OCI-LY7 (cell line): ENCODE measurements around the gene CUBN. TPM values are rescaled to one million over a fixed set of nuclear protein-coding genes. Genes with fewer than 3 reads are reported as not detected.

Experiments used
- BruUV-seq: library from RNA; stranded (reverse); fragments of 400-500 nt; replicated peaks from 2 replicates; lab custom pipeline; 2021; lab: Mats Ljungman, UMichigan
- CTCF ChIA-PET: fragments of 300-600 bp; sonication (Branson Sonifier 250); formaldehyde crosslinking; loops from one replicate; lab custom pipeline; 2022; ENCODE audit warnings: antibody characterized with exemption; ENCODE audit not compliant: unreplicated experiment; lab: Charles Lee
- POLR2A ChIA-PET: fragments of 300-600 bp; sonication (Branson Sonifier 250); formaldehyde crosslinking; loops from one replicate; lab custom pipeline; 2022; ENCODE audit warnings: antibody characterized with exemption; lab: Charles Lee
- DNase-seq: peaks from one replicate; pipeline ENCODE4 v3.0.0-alpha.2; 2015; ENCODE audit warnings: low spot score
- H2AFZ ChIP-seq: fragments of 200-600 bp; sonication (generic), shearing (Covaris generic); 2 replicates; pipeline ENCODE4 v1.6.1; 2014; ENCODE audit warnings: mild to moderate bottlenecking, antibody characterized with exemption, low read length, moderate library complexity
- H3K27ac ChIP-seq: fragments of 200-600 bp; sonication (generic); 2 replicates; pipeline ENCODE4 v1.5.1; 2014; ENCODE audit warnings: mixed run types, low read depth, mild to moderate bottlenecking, moderate library complexity, low read length, inconsistent platforms; ENCODE audit not compliant: poor library complexity, severe bottlenecking
- H3K36me3 ChIP-seq: fragments of 200-600 bp; sonication (generic); 2 replicates; pipeline ENCODE4 v1.6.1; 2014; ENCODE audit warnings: mild to moderate bottlenecking, antibody characterized with exemption, low read length, moderate library complexity, mixed read lengths; ENCODE audit not compliant: insufficient read depth
- H3K4me1 ChIP-seq: fragments of 200-600 bp; sonication (generic); 2 replicates; pipeline ENCODE4 v1.5.1; 2014; ENCODE audit warnings: mild to moderate bottlenecking, low read length; ENCODE audit not compliant: insufficient read depth, poor library complexity, severe bottlenecking
- H3K4me2 ChIP-seq: fragments of 200-600 bp; sonication (generic); 2 replicates; pipeline ENCODE4 v1.6.1; 2014; ENCODE audit warnings: mild to moderate bottlenecking, low read length
- H3K4me3 ChIP-seq: fragments of 200-600 bp; sonication (generic); 2 replicates; pipeline ENCODE4 v1.5.1; 2014; ENCODE audit warnings: mild to moderate bottlenecking, low read depth, low read length; ENCODE audit not compliant: poor library complexity, severe bottlenecking
- H3K79me2 ChIP-seq: fragments of 200-600 bp; sonication (generic); 2 replicates; pipeline ENCODE4 v1.6.1; 2016; ENCODE audit warnings: low read depth, mild to moderate bottlenecking, low read length, moderate library complexity, mixed read lengths; ENCODE audit not compliant: insufficient read depth
- H3K9me2 ChIP-seq: fragments of 200-600 bp; sonication (generic); 2 replicates; pipeline ENCODE4 v1.6.1; 2016; ENCODE audit warnings: mild to moderate bottlenecking, low read length, mixed read lengths; ENCODE audit not compliant: insufficient read depth
- H3K9me3 ChIP-seq: fragments of 200-600 bp; sonication (generic); 2 replicates; pipeline ENCODE4 v1.6.1; 2014; ENCODE audit warnings: mild to moderate bottlenecking, mixed run types, low read length, mixed read lengths
- H4K20me1 ChIP-seq: fragments of 200-600 bp; sonication (generic); 2 replicates; pipeline ENCODE4 v1.6.1; 2014; ENCODE audit warnings: mild to moderate bottlenecking, antibody characterized with exemption, low read length, moderate library complexity, mixed read lengths; ENCODE audit not compliant: insufficient read depth
- EZH2phosphoT487 ChIP-seq: fragments of 200-600 bp; sonication (generic); IDR thresholded peaks from 2 replicates; pipeline ENCODE4 v1.6.1; 2018; ENCODE audit warnings: low read depth, borderline replicate concordance, mild to moderate bottlenecking, mixed run types, antibody characterized with exemption, low read length, moderate library complexity, mixed read lengths
- intact Hi-C: fragments of 100-400 bp; cut with micrococcal nuclease; formaldehyde crosslinking; loops from one replicate; pipeline ENCODE4 v1.10.0; 2022; ENCODE audit not compliant: unreplicated experiment
- total RNA-seq, 2 experiments: library from RNA; depleted of rRNA in 1 of 2; stranded (reverse); fragments of >200 nt in 1 of 2; shearing (Covaris generic) in 1 of 2; gene quantifications; 2 replicates each; pipeline ENCODE4 v1.2.3, GENCODE V29; 2014 to 2022
- TF ChIP-seq, protein P1 (sequence below): fragments of 200-600 bp; sonication (generic); conservative IDR thresholded peaks from 2 replicates; pipeline ENCODE4 v1.5.1; 2014; ENCODE audit warnings: mild to moderate bottlenecking, antibody characterized with exemption, low read length, moderate library complexity, mixed read lengths

The CUBN gene
- total RNA-seq, 2 experiments from 2014 or later, result 0.13 to 0.25 TPM

DNA sequence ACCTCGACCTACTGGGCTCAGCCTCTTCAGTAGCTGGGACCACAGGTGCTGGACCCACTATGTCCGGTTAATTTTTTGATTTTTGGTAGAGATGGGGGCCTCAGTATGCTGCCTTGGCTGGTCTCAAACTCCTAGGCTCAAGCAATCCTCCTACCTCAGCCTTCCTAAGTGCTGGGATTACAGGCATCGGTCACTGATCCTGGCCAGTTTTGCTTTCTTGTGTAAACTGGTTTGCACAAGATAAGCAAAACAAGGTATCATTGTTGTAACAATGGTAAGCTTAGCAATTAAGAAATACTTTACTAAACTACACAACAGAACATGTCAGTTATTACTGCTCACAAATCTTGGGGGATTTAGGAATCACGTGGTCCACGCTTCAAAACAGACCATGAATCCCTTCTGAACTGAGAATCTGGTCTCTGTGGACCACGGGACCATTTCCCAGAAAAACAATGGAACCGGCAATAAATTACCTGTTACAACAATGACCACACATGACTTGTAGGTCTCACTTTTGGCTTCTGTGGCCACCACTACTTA lies 349.2 kb downstream of the CUBN start:
- H4K20me1 ChIP-seq, result no peaks in the 10 kb centered on the region
- no peak overlapping the region for H2AFZ ChIP-seq
- ChIA-PET POLR2A (no interaction called here), CTCF (no interaction called here)
- TF ChIP-seq, protein P1, sequence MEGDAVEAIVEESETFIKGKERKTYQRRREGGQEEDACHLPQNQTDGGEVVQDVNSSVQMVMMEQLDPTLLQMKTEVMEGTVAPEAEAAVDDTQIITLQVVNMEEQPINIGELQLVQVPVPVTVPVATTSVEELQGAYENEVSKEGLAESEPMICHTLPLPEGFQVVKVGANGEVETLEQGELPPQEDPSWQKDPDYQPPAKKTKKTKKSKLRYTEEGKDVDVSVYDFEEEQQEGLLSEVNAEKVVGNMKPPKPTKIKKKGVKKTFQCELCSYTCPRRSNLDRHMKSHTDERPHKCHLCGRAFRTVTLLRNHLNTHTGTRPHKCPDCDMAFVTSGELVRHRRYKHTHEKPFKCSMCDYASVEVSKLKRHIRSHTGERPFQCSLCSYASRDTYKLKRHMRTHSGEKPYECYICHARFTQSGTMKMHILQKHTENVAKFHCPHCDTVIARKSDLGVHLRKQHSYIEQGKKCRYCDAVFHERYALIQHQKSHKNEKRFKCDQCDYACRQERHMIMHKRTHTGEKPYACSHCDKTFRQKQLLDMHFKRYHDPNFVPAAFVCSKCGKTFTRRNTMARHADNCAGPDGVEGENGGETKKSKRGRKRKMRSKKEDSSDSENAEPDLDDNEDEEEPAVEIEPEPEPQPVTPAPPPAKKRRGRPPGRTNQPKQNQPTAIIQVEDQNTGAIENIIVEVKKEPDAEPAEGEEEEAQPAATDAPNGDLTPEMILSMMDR, result no peak
- TF ChIP-seq EZH2phosphoT487, result no peak
- H3K4me1 ChIP-seq, result peaks cover 7% of the 10 kb centered on the region
- H3K27ac ChIP-seq, result no peak overlapping the region
- H3K4me3 ChIP-seq, result no peak overlapping the region
- no peak for DNase-seq
- H3K4me2 ChIP-seq, result no peak overlapping the region
- intact Hi-C loops, result no loop called here
- no peaks in the 10 kb centered on the region for H3K79me2 ChIP-seq
- BruUV-seq, result no TSS peak
- no peaks in the 10 kb centered on the region for H3K9me2 ChIP-seq
- H3K9me3 ChIP-seq, result no peaks in the 10 kb centered on the region
- no peaks in the 10 kb centered on the region for H3K36me3 ChIP-seq

DNA sequence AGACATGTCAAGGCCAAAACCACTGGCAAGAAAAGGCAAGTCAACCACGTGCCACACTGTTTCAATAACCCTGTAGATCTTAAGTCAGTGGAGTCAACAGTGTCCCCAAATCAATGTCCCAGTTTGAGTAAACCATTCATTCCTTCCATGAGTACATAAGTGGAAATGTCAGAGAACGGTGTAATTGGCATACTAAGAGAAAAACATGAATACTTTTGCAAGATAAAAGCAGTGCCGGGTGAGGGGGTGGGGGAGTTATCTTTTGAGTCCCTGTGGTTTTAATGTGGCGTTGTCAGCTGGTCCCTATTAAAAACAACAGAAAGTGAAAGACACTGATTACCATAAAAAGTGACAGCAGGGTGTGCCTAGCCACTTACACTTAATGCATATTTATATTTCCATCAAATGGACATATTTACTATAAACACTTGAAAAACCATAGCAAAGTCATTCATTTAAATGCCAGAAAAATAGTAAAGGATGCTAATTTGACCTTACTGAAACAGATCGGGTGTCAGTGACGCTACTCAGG lies 350.2 kb downstream of the CUBN start:
- TF ChIP-seq EZH2phosphoT487, result no peak
- TF ChIP-seq, protein P1, result no peak
- Histone ChIP-seq H3K27ac (no peak overlapping the region), H3K4me3 (no peak overlapping the region), H3K4me1 (peaks cover 7% of the 10 kb centered on the region), H3K9me2 (no peaks in the 10 kb centered on the region), H3K9me3 (no peaks in the 10 kb centered on the region), H2AFZ (no peak overlapping the region), H3K79me2 (no peaks in the 10 kb centered on the region), H3K4me2 (no peak overlapping the region), H4K20me1 (no peaks in the 10 kb centered on the region), H3K36me3 (no peaks in the 10 kb centered on the region)
- BruUV-seq, result no TSS peak
- intact Hi-C loops, result loop anchor here (5.0 kb wide), 2 partner anchors 662 to 877 kb away; no protein-coding TSS in a partner anchor
- ChIA-PET POLR2A (no interaction called here), CTCF (no interaction called here)
- no peak for DNase-seq
